Psoas muscle (tissue), 8 donors: ENCODE measurements around the gene ADGRG7. TPM values are rescaled to one million over a fixed set of nuclear protein-coding genes. Genes with fewer than 3 reads are reported as not detected.

Experiments
- ATAC-seq, 4 donors: fragments of 200-7000 bp; cut with Tn5 transposase; one replicate each; pipeline ENCODE4 v1.9.1; 2020; ENCODE audit warnings: moderate library complexity in 3 of 4, mild to moderate bottlenecking in 2 of 4
- DNase-seq, 2 donors: peaks; one replicate each; pipeline ENCODE4 v3.0.0-alpha.2; 2020
- H3K27ac ChIP-seq: fragments of 200-600 bp; one replicate; pipeline ENCODE4 v1.8.0; 2022
- H3K27me3 ChIP-seq, 3 donors: fragments of 200-600 bp in 1 of 3; one replicate each; pipeline versions ENCODE4 v1.6.1 to v1.8.0; 2013 to 2022; ENCODE audit warnings: low read length in 2 of 3, mild to moderate bottlenecking in 2 of 3, moderate library complexity in 1 of 3; ENCODE audit not compliant: insufficient read depth in 3 of 3
- H3K36me3 ChIP-seq, 2 donors: fragments of 200-600 bp in 1 of 2; one replicate each; pipeline versions ENCODE4 v1.6.1 to v1.8.0; 2013 to 2022; ENCODE audit warnings: low read depth in 1 of 2, mild to moderate bottlenecking in 1 of 2, moderate library complexity in 1 of 2; ENCODE audit not compliant: insufficient read depth in 1 of 2
- H3K4me1 ChIP-seq: fragments of 200-600 bp; one replicate; pipeline ENCODE4 v1.8.0; 2022
- H3K4me3 ChIP-seq: fragments of 200-600 bp; one replicate; pipeline ENCODE4 v1.8.0; 2022; ENCODE audit warnings: mild to moderate bottlenecking
- H3K9me3 ChIP-seq: fragments of 200-600 bp; one replicate; pipeline ENCODE4 v1.8.0; 2022
- WGBS, 3 donors: extraction: QIAGEN DNeasy Blood & Tissue Kit; methylation state at CpG; one replicate each; pipeline versions ENCODE4 v1.1.6 to v1.1.7; 2013; 5-methylcytosine and 5-hydroxymethylcytosine counted together
- intact Hi-C, 2 donors: fragments of 100-400 bp; cut with DNase I; formaldehyde crosslinking; loops; one replicate each; pipeline versions ENCODE4 v1.11.0 to v1.14.2; 2022
- polyA plus RNA-seq, 3 donors: library from polyadenylated mRNA; stranded (reverse); fragments of 200-250 nt; gene quantifications; one replicate each; pipeline ENCODE4 v1.2.3, GENCODE V29; 2013
- total RNA-seq, 4 donors: library from RNA; stranded (reverse); fragmentation: NEBNext Ultra II Directional in 2 of 4; extraction: Animal tissue kit (Norgen Biotek cat#: 25700) in 2 of 4; gene quantifications; one replicate each; pipeline versions ENCODE4 v1.2.1 to v1.2.4, GENCODE V29; 2021 to 2023
- TF ChIP-seq, protein P1 (sequence below): fragments of 200-600 bp; IDR thresholded peaks from one replicate; pipeline ENCODE4 v1.8.0; 2022; ENCODE audit warnings: antibody characterized with exemption
- donor health status: healthy with polysubstance abuse.
- donor health status: DM: no; HTN: no; CAD: no; lungs with moderate emphysema.
- donor health status: Bipolar disorder and iron deficiency.
- donor health status: healthy.
- donor health status: DM: yes; HTN: yes; CAD: no.
- donor health status: DM: no; HTN: no; CAD: no.
- donor health status: DM: no; HTN: no; CAD: no.
- donor health status: DM: yes; HTN: yes; CAD: no.

ADGRG7 gene
- total and polyA plus RNA-seq, 7 donors = 0.04 to 0.22 TPM; not detected in 5

GRCh38 chr3:100590840-100591147 lies 18.6 kb upstream of the ADGRG7 start:
- intact Hi-C loops = loop anchor here (2.0 to 10.0 kb wide), 3 partner anchors 128 to 766 kb away; no protein-coding TSS in a partner anchor
- no peak overlapping the region for H3K27ac ChIP-seq
- 4 to 28% (median 25%) methylated on average over 1 of the region's 1 CpG for WGBS, 3 donors
- no peak for ATAC-seq
- TF ChIP-seq, protein P1, sequence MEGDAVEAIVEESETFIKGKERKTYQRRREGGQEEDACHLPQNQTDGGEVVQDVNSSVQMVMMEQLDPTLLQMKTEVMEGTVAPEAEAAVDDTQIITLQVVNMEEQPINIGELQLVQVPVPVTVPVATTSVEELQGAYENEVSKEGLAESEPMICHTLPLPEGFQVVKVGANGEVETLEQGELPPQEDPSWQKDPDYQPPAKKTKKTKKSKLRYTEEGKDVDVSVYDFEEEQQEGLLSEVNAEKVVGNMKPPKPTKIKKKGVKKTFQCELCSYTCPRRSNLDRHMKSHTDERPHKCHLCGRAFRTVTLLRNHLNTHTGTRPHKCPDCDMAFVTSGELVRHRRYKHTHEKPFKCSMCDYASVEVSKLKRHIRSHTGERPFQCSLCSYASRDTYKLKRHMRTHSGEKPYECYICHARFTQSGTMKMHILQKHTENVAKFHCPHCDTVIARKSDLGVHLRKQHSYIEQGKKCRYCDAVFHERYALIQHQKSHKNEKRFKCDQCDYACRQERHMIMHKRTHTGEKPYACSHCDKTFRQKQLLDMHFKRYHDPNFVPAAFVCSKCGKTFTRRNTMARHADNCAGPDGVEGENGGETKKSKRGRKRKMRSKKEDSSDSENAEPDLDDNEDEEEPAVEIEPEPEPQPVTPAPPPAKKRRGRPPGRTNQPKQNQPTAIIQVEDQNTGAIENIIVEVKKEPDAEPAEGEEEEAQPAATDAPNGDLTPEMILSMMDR = no peak
- no peaks in the 10 kb centered on the region for H3K4me1 ChIP-seq
- no peaks in the 10 kb centered on the region for H3K27me3 ChIP-seq
- H3K9me3 ChIP-seq = no peaks in the 10 kb centered on the region
- no peak overlapping the region for H3K4me3 ChIP-seq
- no peaks in the 10 kb centered on the region for H3K36me3 ChIP-seq
- DNase-seq = no peak

GRCh38 chr3:100591411-100591810 lies 18.0 kb upstream of the ADGRG7 start:
- ATAC-seq (no peak), DNase-seq (no peak)
- Histone ChIP-seq H3K27ac (no peak overlapping the region), H3K4me1 (no peaks in the 10 kb centered on the region), H3K4me3 (no peak overlapping the region), H3K27me3 (no peaks in the 10 kb centered on the region), H3K9me3 (no peaks in the 10 kb centered on the region), H3K36me3 (no peaks in the 10 kb centered on the region)
- intact Hi-C loops = loop anchor here (2.0 to 10.0 kb wide), 3 partner anchors 129 to 767 kb away; no protein-coding TSS in a partner anchor
- TF ChIP-seq, protein P1 = no peak
- 61 to 82% (median 65%) methylated on average over 3 of the region's 3 CpGs for WGBS, 3 donors

GRCh38 chr3:100600181-100601042 lies 9.0 kb upstream of the ADGRG7 start:
- TF ChIP-seq, protein P1 = no peak
- Histone ChIP-seq H3K27me3 (no peaks in the 10 kb centered on the region), H3K9me3 (no peaks in the 10 kb centered on the region), H3K4me1 (no peaks in the 10 kb centered on the region), H3K27ac (no peak overlapping the region), H3K36me3 (no peaks in the 10 kb centered on the region), H3K4me3 (no peak overlapping the region)
- WGBS, 3 donors = 77 to 78% (median 77%) methylated on average over 11 of the region's 11 CpGs
- ATAC-seq = no peak
- intact Hi-C loops = loop anchor here in 1 of 2 donors (5.0 kb wide), 1 partner anchor 197 kb away; no protein-coding TSS in a partner anchor
- DNase-seq = no peak

DNA sequence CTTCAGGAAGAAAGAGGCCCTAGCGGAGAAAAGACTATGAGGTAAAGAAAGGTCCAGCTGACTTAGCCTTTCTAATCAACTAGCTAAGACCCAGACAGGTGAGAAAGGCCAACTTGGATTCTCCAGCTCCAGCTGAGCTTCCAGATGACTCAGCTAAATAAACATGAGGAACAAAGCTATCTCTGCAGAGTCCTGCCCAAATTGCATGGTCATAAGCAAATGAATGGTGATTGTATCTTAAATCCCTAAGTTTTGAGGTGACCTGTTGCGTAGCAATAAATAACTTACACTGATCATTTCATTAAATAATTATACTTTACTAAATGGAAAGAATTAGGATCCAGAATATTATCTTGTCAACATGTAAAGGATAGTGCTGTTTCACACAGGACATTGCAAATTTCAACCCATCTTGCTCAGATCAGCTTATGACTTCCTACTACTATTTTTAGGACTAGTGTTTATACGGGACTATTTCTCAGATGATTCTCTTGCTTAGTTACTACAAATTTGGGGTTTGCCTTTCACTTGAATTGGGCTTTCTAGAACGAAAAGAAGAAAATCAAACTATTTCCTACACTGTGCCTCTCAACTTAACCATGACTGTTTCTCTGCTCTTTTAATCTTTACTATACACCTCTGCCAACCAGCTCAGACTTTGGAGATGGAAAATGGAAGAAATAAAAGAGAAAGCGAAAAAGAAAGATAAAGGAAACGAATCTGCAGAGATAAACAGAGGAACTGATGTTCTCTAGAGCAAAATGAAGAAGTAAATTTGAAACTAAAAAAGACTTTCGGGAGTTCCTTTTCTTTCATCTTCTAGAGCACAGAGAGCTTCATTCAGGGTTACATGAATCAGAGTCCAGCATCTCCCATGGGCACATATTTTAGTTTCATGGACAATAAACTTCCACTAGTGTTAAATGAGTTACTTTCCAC lies 6.6 kb upstream of the ADGRG7 start:
- Histone ChIP-seq H3K27me3 (no peaks in the 10 kb centered on the region), H3K4me3 (no peak overlapping the region), H3K9me3 (no peaks in the 10 kb centered on the region), H3K4me1 (no peaks in the 10 kb centered on the region), H3K36me3 (no peaks in the 10 kb centered on the region), H3K27ac (no peak overlapping the region)
- DNase-seq (no peak), ATAC-seq (no peak)
- intact Hi-C loops = loop anchor here in 1 of 2 donors (5.0 kb wide), 1 partner anchor 195 kb away; no protein-coding TSS in a partner anchor
- 59 to 72% (median 66%) methylated on average over 7 of the region's 7 CpGs for WGBS, 3 donors
- TF ChIP-seq, protein P1 = no peak
